SH-SY5Y (cell line): ENCODE results near the gene CAB39.

Source experiments
- GATA2 ChIP-seq: IDR thresholded peaks from 2 replicates; pipeline ENCODE4 v1.6.1; 2011; ENCODE audit warnings: mild to moderate bottlenecking, low read depth, low read length
- GATA3 ChIP-seq: IDR thresholded peaks from 2 replicates; pipeline ENCODE4 v1.6.1; 2011; ENCODE audit warnings: low read depth, mild to moderate bottlenecking, low read length, moderate library complexity

- TF ChIP-seq GATA3 (no peak), GATA2 (no peak)
Measured at GRCh38 chr2:230866756-230867523, 154.3 kb downstream of the CAB39 start.
